Measurements from ENCODE around the gene PPFIBP1.

- no peak for TF ChIP-seq POLR2A (IDR thresholded peaks at IDR 0.05; ENCODE audit: low read depth, low read length)
- no peak for TF ChIP-seq POLR2AphosphoS5 (IDR thresholded peaks at IDR 0.05; ENCODE audit: low read depth, low read length)
- no peak for TF ChIP-seq TAF1 (IDR thresholded peaks at IDR 0.05; ENCODE audit: borderline replicate concordance, low read depth, low read length)
These were observed 208.3 kb downstream of the PPFIBP1 start for GRCh38 chr12:27732281-27732680.

All from GM12892 (cell line).